CD4-positive, CD25-positive, alpha-beta regulatory T cell (primary cell): ENCODE data around the gene SUCLG1. TPM values are rescaled to one million over a fixed set of nuclear protein-coding genes. Genes with fewer than 3 reads are reported as not detected.

Source experiments
- ATAC-seq, 2 donors: fragments of 150-1000 bp; cut with Tn5 transposase; one replicate each; pipeline ENCODE4 v1.10.0; 2021; ENCODE audit warnings: low read depth in 2 of 2, moderate number of reproducible peaks in 2 of 2, moderate library complexity in 1 of 2
- DNase-seq, 3 donors: peaks; one replicate each; pipeline versions ENCODE4 v3.0.0 to v3.0.0-alpha.2; 2012 to 2022; ENCODE audit warnings: mixed read lengths in 1 of 3
- H3K27ac ChIP-seq: one replicate; pipeline ENCODE4 v1.7.0; 2013; ENCODE audit warnings: mild to moderate bottlenecking, low read length; ENCODE audit not compliant: insufficient read depth, poor library complexity, severe bottlenecking
- H3K27me3 ChIP-seq: one replicate; pipeline ENCODE4 v1.7.0; 2013; ENCODE audit warnings: low read length; ENCODE audit not compliant: control insufficient read depth, insufficient read depth
- H3K36me3 ChIP-seq: one replicate; pipeline ENCODE4 v1.7.0; 2013; ENCODE audit warnings: mild to moderate bottlenecking, low read length, moderate library complexity; ENCODE audit not compliant: control insufficient read depth, insufficient read depth
- H3K4me1 ChIP-seq: 2 replicates; pipeline ENCODE4 v1.7.0; 2013; ENCODE audit warnings: mild to moderate bottlenecking, low read length; ENCODE audit not compliant: insufficient read depth, control insufficient read depth, poor library complexity, severe bottlenecking
- H3K4me3 ChIP-seq: one replicate; pipeline ENCODE4 v1.7.0; 2013; ENCODE audit warnings: low read depth, mild to moderate bottlenecking, low read length, moderate library complexity
- H3K9me3 ChIP-seq, 2 experiments: 1 replicate in 1 of 2; 2 replicates in 1 of 2; pipeline ENCODE4 v1.7.0; 2013; ENCODE audit warnings: low read length in 2 of 2, mild to moderate bottlenecking in 1 of 2, moderate library complexity in 1 of 2; ENCODE audit not compliant: control insufficient read depth in 2 of 2
- H3K27ac Mint-ChIP-seq, 3 donors: one replicate each; pipeline ENCODE4 v1.8.0; 2020 to 2022; ENCODE audit warnings: mild to moderate bottlenecking in 3 of 3, mixed read lengths in 3 of 3, moderate library complexity in 2 of 3
- H3K27me3 Mint-ChIP-seq: one replicate; pipeline ENCODE4 v1.8.0; 2022; ENCODE audit warnings: mild to moderate bottlenecking, mixed read lengths
- H3K36me3 Mint-ChIP-seq: one replicate; pipeline ENCODE4 v1.8.0; 2020; ENCODE audit warnings: mixed read lengths
- H3K4me1 Mint-ChIP-seq, 4 donors: one replicate each; pipeline ENCODE4 v1.8.0; 2020 to 2022; ENCODE audit warnings: mixed read lengths in 4 of 4, mild to moderate bottlenecking in 1 of 4
- H3K4me3 Mint-ChIP-seq, 4 donors: one replicate each; pipeline ENCODE4 v1.8.0; 2020 to 2022; ENCODE audit warnings: mild to moderate bottlenecking in 4 of 4, mixed read lengths in 4 of 4, moderate library complexity in 3 of 4
- H3K9me3 Mint-ChIP-seq, 7 donors: one replicate each; pipeline ENCODE4 v1.8.0; 2020 to 2022; ENCODE audit warnings: mixed read lengths in 7 of 7, mild to moderate bottlenecking in 3 of 7, moderate library complexity in 2 of 7
- polyA plus RNA-seq, 4 donors: library from polyadenylated mRNA; unstranded; fragments of 300-500 nt; fragmentation: Illumina TruSeq; gene quantifications; one replicate each; pipeline ENCODE4 v1.2.3, GENCODE V29; 2021
- total RNA-seq: library from RNA; stranded (reverse); gene quantifications from one replicate; pipeline ENCODE4 v1.2.3, GENCODE V29; 2022

Gene SUCLG1
- total and polyA plus RNA-seq, 5 donors from 2014 or later: 47.4 to 116 (median 96.4) TPM

DNA sequence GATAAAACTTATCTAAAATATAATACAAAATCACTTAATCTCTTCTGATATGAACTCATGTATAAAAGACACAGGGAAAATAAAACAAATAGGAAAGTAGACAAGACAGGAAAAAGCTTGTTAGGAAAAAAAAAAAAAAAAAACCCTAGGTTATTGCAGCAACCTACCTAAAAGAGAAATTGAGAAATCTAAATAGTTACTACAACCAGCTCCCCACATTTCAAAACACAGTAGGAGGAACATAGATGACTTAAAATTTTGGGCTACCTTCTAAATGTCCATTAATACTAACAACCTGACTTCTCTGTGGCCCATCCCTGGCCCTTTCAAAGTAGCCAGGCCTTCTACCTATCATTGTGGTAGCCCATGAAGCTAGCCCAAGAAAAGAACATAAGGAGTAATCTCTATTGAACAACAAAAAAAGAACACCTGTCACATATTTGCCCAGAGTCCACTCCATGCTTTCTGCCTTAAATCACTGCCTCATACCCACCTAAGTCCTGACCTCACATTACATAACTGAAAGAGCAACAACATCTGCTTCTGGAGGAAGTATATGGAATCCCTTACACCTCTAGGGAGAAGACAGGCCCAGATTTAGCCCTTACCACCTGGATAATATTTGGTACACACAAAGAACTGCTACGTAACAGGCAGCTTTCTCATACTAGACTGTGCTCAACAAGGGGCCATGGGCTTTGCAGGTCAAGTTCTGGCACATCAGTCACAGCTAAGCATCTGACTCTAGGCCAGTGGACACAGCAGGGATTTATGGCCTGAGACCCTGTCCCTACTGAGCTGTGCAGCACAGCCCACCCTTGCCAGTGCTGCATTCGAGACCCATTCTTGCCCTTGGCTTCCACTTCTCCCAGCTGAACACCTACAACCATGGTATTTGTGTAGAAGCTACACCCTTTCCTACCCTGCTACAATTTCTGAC, 8.5 kb downstream of the SUCLG1 start:
- no peaks in the 10 kb centered on the region for H3K27me3 Mint-ChIP-seq
- no peak for ATAC-seq
- no peak overlapping the region for H3K4me3 ChIP-seq
- H3K36me3 ChIP-seq: peaks cover 19% of the 10 kb centered on the region
- no peaks in the 10 kb centered on the region for H3K27me3 ChIP-seq
- no peak overlapping the region for H3K27ac ChIP-seq
- peaks cover 9% of the 10 kb centered on the region for H3K36me3 Mint-ChIP-seq
- H3K4me3 Mint-ChIP-seq: peak overlapping the region in 1 of 4 donors; percentile 1
- no peaks in the 10 kb centered on the region for H3K9me3 Mint-ChIP-seq
- no peaks in the 10 kb centered on the region for H3K9me3 ChIP-seq
- peaks cover 17 to 58% (median 54%) of the 10 kb centered on the region in 4 donors for H3K4me1 Mint-ChIP-seq
- DNase-seq: no peak
- H3K27ac Mint-ChIP-seq: peak overlapping the region in 2 of 3 donors; percentile 0 to 57
- no peaks in the 10 kb centered on the region for H3K4me1 ChIP-seq

- DNase-seq (no peak), ATAC-seq (no peak)
- no peak overlapping the region for H3K4me3 Mint-ChIP-seq
- H3K4me1 Mint-ChIP-seq: peaks cover 17 to 56% (median 55%) of the 10 kb centered on the region in 4 donors
- Histone ChIP-seq H3K27me3 (no peaks in the 10 kb centered on the region), H3K9me3 (no peaks in the 10 kb centered on the region), H3K4me1 (no peaks in the 10 kb centered on the region), H3K36me3 (peaks cover 23% of the 10 kb centered on the region), H3K27ac (no peak overlapping the region), H3K4me3 (no peak overlapping the region)
- peaks cover 15% of the 10 kb centered on the region for H3K36me3 Mint-ChIP-seq
- no peaks in the 10 kb centered on the region for H3K27me3 Mint-ChIP-seq
- no peaks in the 10 kb centered on the region for H3K9me3 Mint-ChIP-seq
- H3K27ac Mint-ChIP-seq: no peak overlapping the region
These were observed 9.4 kb downstream of the SUCLG1 start for GRCh38 chr2:84449711-84450110.

GRCh38 chr2:84449055-84449454, 10.0 kb downstream of the SUCLG1 start:
- H3K4me1 ChIP-seq: no peaks in the 10 kb centered on the region
- Mint-ChIP-seq H3K9me3 (no peaks in the 10 kb centered on the region), H3K4me1 (peaks cover 20 to 51% (median 50%) of the 10 kb centered on the region in 4 donors), H3K27ac (peak overlapping the region in 1 of 3 donors; percentile 6), H3K27me3 (no peaks in the 10 kb centered on the region), H3K4me3 (no peak overlapping the region), H3K36me3 (peaks cover 17% of the 10 kb centered on the region)
- no peak overlapping the region for H3K27ac ChIP-seq
- H3K36me3 ChIP-seq: peaks cover 21% of the 10 kb centered on the region
- no peaks in the 10 kb centered on the region for H3K27me3 ChIP-seq
- ATAC-seq (no peak), DNase-seq (no peak)
- H3K9me3 ChIP-seq: no peaks in the 10 kb centered on the region
- H3K4me3 ChIP-seq: no peak overlapping the region

DNA sequence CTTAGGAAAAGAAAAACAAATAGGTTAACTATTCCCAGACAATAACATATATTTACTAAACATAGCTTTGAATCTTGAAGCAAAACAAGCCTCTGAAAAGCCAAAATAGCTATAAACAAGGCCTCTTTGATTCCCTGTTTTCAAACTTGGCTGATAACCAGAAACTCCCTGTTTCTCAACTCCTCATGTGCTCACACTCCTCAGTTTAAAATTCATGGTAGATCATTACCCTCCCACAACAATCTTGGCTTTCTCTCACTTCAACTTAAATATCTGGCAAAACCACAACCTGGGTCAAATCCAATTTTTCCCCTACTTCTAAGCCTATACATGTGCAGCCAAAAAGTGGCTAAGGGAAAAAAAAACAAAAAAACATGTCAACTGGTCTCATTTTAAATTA, 15.6 kb downstream of the SUCLG1 start:
- Histone ChIP-seq H3K36me3 (peaks cover 61% of the 10 kb centered on the region), H3K27ac (no peak overlapping the region), H3K4me3 (no peak overlapping the region), H3K9me3 (no peaks in the 10 kb centered on the region), H3K27me3 (no peaks in the 10 kb centered on the region), H3K4me1 (no peaks in the 10 kb centered on the region)
- DNase-seq (no peak), ATAC-seq (no peak)
- Mint-ChIP-seq H3K27me3 (no peaks in the 10 kb centered on the region), H3K9me3 (no peaks in the 10 kb centered on the region), H3K4me1 (peaks cover 25 to 29% (median 26%) of the 10 kb centered on the region in 4 donors), H3K27ac (peak overlapping the region in 1 of 3 donors; percentile 50), H3K4me3 (no peak overlapping the region), H3K36me3 (peaks cover 57% of the 10 kb centered on the region)

DNA sequence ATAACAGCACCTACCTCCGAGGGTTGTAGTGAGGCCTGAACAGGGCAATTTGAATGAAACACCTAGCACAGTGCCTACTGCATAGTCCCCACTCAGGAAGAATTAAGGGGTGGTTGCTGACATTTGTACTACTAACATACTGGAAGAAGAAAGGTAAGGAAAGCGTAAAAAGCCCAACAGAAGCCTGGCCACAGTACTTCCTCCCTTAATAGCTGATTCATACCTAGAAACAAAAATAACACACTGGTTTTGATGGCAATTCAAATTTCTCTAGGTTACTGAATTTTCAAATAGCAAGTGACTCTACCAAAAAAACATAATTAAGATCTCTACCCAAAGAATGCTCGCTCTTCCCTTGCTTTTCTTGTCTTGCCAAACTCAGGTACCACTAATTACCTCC, 16.2 kb downstream of the SUCLG1 start:
- peak in 1 of 3 donors; percentile 28 for DNase-seq
- peaks cover 28 to 34% (median 31%) of the 10 kb centered on the region in 4 donors for H3K4me1 Mint-ChIP-seq
- H3K36me3 ChIP-seq: peaks cover 62% of the 10 kb centered on the region
- H3K9me3 ChIP-seq: no peaks in the 10 kb centered on the region
- no peak overlapping the region for H3K4me3 Mint-ChIP-seq
- H3K4me1 ChIP-seq: peaks cover 4% of the 10 kb centered on the region
- H3K36me3 Mint-ChIP-seq: peaks cover 62% of the 10 kb centered on the region
- H3K4me3 ChIP-seq: no peak overlapping the region
- H3K27me3 Mint-ChIP-seq: no peaks in the 10 kb centered on the region
- peak overlapping the region in 2 of 3 donors; percentile 3 to 50 for H3K27ac Mint-ChIP-seq
- H3K27ac ChIP-seq: no peak overlapping the region
- H3K27me3 ChIP-seq: no peaks in the 10 kb centered on the region
- H3K9me3 Mint-ChIP-seq: no peaks in the 10 kb centered on the region
- no peak for ATAC-seq

- Histone ChIP-seq H3K9me3 (no peaks in the 10 kb centered on the region), H3K36me3 (peaks cover 60% of the 10 kb centered on the region), H3K27ac (no peak overlapping the region), H3K27me3 (no peaks in the 10 kb centered on the region), H3K4me3 (no peak overlapping the region), H3K4me1 (peaks cover 6% of the 10 kb centered on the region)
- peaks cover 70% of the 10 kb centered on the region for H3K36me3 Mint-ChIP-seq
- ATAC-seq: no peak
- H3K27me3 Mint-ChIP-seq: no peaks in the 10 kb centered on the region
- no peaks in the 10 kb centered on the region for H3K9me3 Mint-ChIP-seq
- DNase-seq: no peak
- no peak overlapping the region for H3K27ac Mint-ChIP-seq
- no peak overlapping the region for H3K4me3 Mint-ChIP-seq
- peaks cover 27 to 32% (median 30%) of the 10 kb centered on the region in 4 donors for H3K4me1 Mint-ChIP-seq
These were observed 17.6 kb downstream of the SUCLG1 start for GRCh38 chr2:84441505-84441904.

DNA sequence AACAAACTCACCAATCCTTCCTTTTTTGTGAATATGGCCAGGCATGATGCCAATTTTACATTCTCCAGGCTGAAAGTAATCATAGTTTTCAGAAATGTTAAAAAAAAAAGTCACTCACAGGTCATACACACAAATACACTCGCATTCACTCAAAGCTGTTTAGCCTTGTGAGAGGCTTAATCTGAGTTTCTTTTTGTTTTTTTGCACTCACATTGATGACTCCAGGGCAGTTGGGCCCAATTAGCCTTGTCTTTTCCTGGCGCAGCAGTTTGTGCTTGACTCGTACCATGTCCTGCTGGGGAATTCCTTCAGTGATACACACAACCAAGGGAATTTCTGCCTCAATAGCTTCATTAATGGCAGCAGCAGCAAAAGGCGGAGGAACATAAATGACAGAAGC, 18.0 kb downstream of the SUCLG1 start:
- H3K27me3 Mint-ChIP-seq: no peaks in the 10 kb centered on the region
- no peak overlapping the region for H3K27ac Mint-ChIP-seq
- no peak overlapping the region for H3K4me3 Mint-ChIP-seq
- H3K36me3 Mint-ChIP-seq: peaks cover 65% of the 10 kb centered on the region
- peaks cover 6% of the 10 kb centered on the region for H3K4me1 ChIP-seq
- H3K9me3 ChIP-seq: no peaks in the 10 kb centered on the region
- DNase-seq (no peak), ATAC-seq (no peak)
- H3K4me1 Mint-ChIP-seq: peaks cover 24 to 32% (median 26%) of the 10 kb centered on the region in 4 donors
- no peak overlapping the region for H3K27ac ChIP-seq
- peaks cover 60% of the 10 kb centered on the region for H3K36me3 ChIP-seq
- no peaks in the 10 kb centered on the region for H3K27me3 ChIP-seq
- H3K4me3 ChIP-seq: no peak overlapping the region
- H3K9me3 Mint-ChIP-seq: no peaks in the 10 kb centered on the region
